ENCODE data around the gene SDK2.

DNA sequence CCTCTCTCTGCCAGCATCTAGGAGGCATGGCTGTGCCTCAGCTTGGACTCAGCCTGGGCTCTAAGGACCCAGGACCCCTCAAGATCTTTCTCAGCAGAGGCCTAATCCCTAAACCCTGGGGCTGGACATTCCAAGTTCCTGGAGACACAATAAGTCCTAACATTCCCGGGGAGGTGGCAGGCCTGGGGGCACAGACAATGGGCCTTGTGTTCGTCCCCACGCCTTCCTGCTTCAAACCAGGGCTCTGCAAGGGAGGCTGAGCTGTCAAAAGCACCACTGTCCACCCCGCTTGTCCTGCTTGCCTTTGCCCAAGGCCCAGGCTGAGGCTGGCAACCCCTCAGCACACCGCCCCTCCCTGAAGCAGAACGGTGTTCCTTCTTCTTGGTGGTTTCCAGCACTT lies 13.7 kb downstream of the SDK2 start:
- TF ChIP-seq, protein P1, sequence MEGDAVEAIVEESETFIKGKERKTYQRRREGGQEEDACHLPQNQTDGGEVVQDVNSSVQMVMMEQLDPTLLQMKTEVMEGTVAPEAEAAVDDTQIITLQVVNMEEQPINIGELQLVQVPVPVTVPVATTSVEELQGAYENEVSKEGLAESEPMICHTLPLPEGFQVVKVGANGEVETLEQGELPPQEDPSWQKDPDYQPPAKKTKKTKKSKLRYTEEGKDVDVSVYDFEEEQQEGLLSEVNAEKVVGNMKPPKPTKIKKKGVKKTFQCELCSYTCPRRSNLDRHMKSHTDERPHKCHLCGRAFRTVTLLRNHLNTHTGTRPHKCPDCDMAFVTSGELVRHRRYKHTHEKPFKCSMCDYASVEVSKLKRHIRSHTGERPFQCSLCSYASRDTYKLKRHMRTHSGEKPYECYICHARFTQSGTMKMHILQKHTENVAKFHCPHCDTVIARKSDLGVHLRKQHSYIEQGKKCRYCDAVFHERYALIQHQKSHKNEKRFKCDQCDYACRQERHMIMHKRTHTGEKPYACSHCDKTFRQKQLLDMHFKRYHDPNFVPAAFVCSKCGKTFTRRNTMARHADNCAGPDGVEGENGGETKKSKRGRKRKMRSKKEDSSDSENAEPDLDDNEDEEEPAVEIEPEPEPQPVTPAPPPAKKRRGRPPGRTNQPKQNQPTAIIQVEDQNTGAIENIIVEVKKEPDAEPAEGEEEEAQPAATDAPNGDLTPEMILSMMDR (conservative IDR thresholded peaks at IDR 0.05; ENCODE audit: low read depth, low read length) = no peak
- TF ChIP-seq EZH2 (IDR thresholded peaks at IDR 0.05; ENCODE audit: borderline replicate concordance, low read depth, low read length, poor library complexity, severe bottlenecking) = no peak
